GM21786 (cell line): ENCODE results near the gene PDE5A.
A peak's percentile ranks its signal among the peaks of the same experiment; 100 is the strongest.

Source experiments
- ATAC-seq: cut with Tn5 transposase; IDR thresholded peaks from one replicate; pipeline ENCODE4 v1.9.1; 2021; ENCODE audit not compliant: unreplicated experiment

Gene PDE5A

DNA sequence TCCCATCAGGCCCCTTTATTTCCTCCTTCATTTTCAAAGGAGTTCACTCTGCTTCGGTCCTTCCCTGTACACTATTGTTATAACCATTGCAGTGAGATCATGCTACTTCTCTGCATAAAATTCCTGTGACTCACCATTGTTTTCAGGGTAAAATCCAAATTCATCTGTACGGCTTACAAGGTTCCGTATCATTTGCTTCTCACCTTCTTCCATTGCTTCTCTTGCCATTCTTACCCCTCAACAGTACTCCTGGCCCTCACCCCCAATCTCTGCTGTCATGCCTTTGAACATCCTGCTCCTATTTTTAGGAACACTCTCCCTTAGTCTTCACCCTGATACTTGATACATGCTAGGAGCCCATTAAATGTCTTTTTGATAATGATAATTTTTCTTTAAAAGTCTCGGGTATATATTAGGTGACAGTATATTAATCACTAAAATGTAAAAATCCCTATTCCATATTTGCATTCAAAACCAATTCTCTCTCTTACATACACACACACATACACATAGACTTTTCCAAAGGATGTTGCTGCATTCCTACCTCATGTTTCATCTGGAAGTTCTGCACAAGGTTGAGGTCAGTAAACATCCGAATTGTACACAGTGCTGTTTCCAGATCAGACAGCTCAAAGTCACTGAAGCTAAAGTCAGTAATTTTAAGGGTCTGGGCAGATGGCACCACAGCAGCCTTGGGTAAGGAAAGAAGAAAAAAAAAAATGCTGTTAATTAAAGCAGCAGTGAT is 103.4 kb downstream of the PDE5A start:
- ATAC-seq: no peak

GRCh38 chr4:119523399-119523798 is 105.2 kb downstream of the PDE5A start:
- ATAC-seq: no peak

DNA sequence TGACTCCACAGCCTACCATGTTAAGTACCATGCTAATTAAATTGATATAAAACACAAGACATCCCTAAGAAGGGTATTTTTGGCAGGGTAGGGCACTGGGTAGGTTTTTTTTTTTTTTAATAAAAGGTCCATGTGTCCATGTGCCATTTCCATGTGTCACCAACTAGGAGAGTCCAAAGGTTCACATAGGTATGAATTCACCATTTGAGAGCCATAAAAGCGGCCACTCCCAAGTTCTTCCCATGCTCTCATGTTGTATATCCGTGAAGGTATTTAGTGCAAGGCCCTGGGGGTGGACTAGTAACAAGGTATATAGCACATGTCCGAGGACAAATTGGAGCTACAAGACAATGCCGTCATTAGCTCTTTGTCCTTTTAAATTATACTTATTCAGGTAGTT is 107.3 kb downstream of the PDE5A start:
- no peak for ATAC-seq

DNA sequence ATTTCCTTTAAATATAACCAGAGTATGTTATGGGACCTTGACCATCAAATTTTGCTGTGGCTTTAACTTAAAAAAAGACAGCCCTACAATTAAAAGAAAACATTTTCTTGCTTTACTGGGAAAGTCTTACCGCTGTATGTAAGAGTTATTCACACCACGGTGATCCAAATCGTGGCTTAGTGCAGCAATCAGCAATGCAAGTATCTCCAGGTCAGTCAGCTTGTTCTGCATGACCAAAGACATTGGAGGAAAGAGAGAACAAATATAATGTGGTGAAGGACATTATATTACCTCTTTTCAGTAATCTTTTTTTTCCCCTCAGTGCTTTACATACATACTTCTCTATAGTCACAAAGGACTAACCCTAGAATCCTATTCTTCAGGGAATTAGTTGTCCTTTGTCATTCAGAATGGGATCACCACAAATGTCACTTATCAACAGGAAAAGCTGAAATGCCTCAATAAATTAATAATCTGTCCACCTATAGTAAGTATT is 109.6 kb downstream of the PDE5A start:
- no peak for ATAC-seq

DNA sequence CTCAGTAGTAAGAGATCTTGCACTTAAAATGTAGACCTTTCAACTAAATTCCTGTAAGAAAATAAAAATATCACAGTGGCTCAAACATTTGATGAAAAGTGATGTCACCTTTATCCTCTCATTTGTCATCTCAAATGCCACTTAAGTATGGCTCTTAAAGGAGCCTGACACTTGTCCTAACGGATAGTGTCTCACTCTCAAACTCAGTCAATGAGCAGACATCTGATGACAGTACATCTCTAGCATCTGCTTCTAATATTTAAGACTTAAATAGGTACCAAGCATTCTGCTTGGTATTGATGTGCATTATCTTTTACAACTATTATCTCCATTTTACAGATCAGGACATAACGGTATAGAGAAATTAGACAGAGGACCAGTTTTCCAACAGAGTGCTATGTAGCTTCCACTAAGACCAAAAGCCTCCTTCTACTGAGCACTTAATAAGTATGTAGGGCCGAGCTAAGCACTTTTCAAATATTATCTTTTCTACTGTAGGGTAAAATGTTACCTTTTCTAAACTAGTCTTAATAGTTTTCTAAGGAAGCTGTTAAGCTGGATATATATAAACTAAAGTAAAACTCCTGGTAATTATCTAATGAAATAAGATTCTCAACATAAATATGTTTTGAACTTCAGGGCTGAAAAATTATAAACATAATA is 110.2 kb downstream of the PDE5A start:
- ATAC-seq: no peak

GRCh38 chr4:119517361-119518229 is 111.0 kb downstream of the PDE5A start:
- ATAC-seq: no peak

DNA sequence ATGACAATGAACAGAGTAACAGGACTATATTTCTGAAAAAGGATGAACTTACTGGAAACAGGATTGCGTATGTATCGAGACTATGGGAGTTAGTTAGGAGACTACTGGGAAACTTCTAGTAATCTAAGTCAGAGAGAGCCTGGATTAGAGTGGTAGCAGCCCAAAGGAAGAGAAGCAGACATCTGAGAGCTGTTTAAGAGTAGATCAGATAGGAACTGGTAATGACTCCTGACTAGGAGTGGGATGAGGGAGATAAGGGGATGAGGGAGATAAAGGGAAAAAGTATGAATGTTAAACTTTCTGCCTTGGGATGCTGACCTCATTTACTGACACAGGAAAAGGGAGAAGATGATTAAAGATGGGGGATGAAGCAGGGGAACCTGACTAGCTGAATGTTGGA is 116.2 kb downstream of the PDE5A start:
- no peak for ATAC-seq

DNA sequence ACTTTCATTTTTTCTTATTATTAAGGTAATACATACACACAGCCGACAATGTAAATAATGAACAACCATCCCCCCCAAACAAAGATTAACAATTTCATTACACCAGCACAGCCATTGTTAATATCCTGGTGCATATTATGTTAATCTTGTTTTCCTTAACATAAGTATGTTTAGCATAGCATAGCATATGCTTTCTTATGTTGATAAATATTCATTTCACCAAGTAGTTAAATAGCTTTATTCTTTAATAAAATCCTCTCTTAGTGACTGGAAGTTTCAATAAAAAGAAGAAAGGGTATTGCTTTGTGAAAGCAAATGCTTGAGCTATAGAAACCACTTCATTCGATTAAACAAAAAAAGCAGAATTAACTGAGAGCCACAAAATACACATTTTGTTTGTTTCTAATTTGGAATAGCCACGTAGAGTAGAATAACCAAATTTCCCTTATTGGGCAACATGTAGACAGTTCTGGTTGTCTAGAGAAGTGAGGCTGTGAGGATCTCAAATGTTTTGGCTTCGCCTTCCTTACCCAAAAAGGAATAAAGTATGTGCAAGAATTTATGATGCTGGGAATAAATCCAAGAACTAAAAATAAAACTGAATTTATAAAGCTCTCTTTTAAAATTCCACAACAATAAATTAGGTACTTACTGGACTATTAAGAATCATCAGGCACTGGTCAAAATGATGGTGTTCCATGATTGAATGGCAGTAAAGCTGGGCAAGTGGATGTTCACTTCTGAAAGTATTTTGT is 118.0 kb downstream of the PDE5A start:
- no peak for ATAC-seq

DNA sequence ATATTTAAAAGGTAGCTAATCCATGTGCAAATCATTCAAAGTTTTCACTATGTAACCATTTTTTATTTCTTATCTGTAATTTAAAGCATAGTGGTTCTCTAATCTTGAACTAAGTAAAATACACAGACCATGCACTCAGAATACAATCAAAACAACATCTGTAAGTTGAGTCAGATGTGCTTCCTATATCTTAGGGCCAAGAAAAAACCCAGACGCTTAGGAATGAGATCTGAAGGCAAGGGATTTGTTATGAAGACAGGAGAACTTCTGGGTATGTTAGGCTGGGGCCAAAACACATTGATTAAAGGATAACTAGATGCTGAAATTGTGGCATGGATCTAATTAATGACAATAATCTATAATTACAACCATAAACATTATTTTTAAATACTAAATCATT is 120.3 kb downstream of the PDE5A start:
- ATAC-seq: no peak

DNA sequence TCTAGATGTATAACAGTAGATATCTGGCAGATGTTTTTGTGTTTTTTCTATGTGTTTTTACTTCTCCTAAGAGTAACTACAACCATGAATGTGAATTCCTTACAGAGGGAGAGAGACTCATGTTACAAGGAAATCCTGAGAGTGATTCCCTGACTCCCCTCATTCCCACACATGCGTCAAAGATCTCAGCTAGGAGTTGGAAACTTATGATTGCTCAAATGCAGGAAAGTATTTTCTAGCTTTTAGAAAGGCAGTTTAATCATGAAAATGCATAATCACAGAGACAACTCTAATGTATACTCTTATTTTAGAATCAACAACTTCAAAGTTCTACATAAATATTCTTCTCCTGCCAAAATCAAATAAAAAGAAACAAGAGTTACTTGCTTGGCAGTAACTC is 121.8 kb downstream of the PDE5A start:
- no peak for ATAC-seq

DNA sequence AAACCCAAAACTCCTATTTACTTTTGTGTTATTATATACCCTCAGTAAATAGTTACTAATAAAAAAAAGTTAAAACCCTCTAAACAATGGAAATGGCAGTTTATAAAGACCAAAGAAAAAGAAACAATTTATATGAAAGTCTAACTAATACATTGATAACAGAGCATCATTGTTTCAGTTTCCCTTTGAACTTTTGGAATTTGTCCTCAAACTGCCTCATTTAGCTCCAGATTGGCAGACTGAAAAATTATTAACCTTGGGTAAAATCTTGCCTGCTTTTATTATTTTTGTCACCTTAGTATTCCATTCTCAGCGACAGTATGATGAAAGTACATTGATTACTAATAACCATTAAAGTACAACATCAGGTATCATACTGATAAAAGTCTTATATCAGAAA is 124.0 kb downstream of the PDE5A start:
- no peak for ATAC-seq

DNA sequence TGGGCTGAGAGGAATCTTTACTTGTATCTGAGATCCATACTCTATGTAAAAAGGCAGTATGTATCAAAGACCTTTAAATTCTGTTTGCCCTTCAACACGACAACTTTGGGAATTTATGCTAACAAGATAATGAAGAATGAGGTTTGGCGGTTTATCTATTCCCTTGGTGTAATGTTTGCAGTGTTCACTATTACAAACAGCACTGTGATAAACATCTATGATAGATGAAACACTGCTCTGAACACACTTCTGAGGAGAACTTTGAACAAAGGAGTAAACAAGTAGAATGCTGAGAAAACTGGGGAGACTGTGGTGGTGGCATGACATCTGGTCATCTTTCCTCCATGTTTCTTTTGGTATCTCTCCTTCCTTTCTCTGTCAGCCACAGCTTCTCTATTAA is 126.9 kb downstream of the PDE5A start:
- ATAC-seq: no peak

GRCh38 chr4:119498527-119498926 is 130.1 kb downstream of the PDE5A start:
- no peak for ATAC-seq

DNA sequence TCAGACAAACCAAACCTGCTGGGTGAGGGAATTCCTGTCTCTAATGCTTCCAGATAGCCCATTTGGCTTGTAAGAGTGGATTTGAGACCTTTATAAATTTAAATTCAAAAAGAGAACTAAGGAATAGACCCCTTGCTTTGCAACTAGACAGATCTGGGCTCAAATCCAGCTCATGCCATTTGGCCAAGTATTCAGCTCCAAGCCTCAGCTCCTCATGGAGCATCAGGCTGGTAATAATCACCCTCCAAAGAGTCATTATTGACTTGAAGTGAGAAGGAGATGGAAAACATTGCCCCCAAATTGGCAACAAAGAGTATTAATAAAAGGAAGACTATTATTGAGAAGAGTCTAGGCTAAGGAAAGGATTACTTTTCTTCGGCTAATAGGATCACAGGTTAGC is 134.7 kb downstream of the PDE5A start:
- ATAC-seq: no peak

DNA sequence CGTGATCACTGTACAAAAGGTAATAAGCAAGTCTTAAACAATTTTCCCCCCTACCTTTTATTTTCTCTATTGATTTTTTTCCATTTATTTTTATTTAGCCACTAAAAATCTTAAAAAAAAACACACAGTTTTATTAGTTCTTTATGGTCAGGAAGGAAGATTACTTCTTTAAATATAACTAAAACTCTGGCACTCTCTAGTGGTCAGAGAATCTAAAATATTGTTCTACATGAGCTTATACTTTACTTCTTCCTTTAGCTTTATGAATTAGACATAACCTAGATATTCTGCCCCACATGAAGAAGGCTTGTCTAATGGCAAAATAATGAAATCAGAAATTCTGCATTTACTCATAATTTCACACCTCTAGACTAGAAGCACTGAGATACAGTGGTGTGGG is 135.2 kb downstream of the PDE5A start:
- no peak for ATAC-seq

DNA sequence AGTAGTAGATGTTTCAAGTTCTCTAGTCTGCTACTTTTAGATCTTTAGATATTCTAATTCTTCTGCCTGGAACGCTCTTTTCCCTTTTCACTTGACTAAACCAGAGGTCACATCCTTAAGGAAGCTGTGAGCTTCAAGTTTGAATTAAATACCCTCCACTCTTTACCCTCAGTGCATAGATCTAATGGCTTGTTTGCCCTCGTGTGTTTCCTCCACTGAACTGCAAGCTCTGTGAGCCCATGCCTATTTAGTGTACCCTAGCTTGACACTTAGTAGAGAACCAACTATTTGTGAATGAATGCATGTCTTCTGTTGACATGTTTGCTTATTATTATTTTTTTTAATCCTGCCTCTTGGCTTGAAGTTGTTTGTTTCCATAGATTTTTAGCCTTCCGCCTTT is 138.3 kb downstream of the PDE5A start:
- peak; percentile 66 for ATAC-seq

DNA sequence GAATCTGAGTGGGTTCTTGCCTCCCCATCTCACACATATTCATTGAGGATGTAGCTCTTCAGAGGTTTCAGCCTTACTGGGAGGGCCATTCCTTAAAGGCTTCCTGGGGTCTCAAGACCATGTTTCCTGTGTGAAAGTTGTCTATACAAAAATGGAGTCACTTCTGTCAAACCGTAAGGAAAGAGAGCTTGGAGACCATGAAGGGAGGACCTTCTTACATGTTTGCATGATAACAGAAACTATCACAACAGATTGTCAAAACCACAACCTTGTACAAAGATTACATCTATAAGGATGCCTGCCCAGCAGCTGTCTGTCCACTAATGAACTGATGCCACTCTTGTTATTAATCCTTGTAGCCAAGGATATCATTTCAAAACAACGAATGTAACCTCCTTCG is 139.3 kb downstream of the PDE5A start:
- no peak for ATAC-seq

- ATAC-seq: no peak
These were observed 148.3 kb downstream of the PDE5A start for GRCh38 chr4:119480331-119480730.

DNA sequence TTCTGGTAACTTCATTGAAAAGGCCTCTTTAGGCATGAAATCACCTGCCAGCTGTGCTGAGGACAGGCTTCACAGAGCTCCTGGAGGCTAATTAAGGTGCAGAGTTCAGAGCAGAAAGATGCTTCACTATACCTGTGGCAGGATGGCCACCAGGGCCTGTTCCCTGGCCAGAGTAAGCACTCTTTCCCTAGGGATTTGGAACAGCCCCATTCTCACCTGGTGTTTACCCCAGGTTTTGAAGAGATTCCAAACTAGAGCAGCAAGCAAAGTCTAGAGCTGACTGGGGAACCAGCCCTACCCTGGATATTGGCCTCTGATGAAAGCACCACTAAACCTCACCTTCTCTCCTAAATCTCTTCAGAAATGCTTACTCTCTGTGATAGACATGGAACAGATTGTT is 148.8 kb downstream of the PDE5A start:
- ATAC-seq: no peak

DNA sequence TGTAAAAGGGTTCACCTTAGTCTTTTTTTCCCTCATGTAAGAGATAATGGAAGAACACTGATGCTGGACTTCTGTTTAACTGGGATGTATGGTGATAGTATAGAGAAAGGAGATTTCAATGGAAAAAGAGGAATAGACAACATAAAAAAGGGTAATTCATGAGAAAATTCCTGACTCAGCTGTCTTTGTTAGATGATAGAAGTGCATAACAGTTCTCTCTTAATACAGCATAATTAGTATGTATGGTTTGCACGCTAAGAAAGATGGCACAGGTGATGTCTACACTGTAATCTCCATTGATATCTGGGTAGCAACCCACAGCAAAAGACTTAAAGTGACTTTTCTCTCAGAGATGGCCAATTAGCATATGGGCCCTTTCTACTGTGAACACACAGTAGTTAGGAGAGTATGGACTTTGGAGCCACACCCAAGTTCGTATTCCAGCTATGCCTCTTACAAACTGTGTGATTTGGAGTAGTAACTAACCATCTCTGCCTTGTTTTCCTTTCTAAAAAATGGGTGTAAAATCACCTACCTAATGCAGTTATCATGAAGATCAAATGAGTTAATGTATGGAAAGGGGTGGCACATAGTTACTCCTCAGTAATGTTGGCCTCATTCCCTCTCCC is 149.3 kb downstream of the PDE5A start:
- no peak for ATAC-seq
